Thyroid gland (tissue), 4 donors: ENCODE results near the gene CDC42BPG. TPM values are rescaled to one million over a fixed set of nuclear protein-coding genes. Genes with fewer than 3 reads are reported as not detected.

Source experiments
- DNase-seq, 2 donors: peaks; one replicate each; pipeline ENCODE4 v3.0.0-alpha.2; 2019
- H3K27ac ChIP-seq, 3 donors: fragments of 200-600 bp; sonication (generic); 1 replicate in 2 of 3; 2 replicates in 1 of 3; pipeline ENCODE4 v1.5.1; 2016 to 2019; ENCODE audit warnings: mild to moderate bottlenecking in 1 of 3, moderate library complexity in 1 of 3
- H3K27me3 ChIP-seq: fragments of 200-600 bp; sonication (generic); one replicate; pipeline ENCODE4 v1.5.1; 2019
- H3K36me3 ChIP-seq, 2 donors: fragments of 200-600 bp; sonication (generic); one replicate each; pipeline ENCODE4 v1.5.1; 2016 to 2019
- H3K4me1 ChIP-seq, 2 donors: fragments of 200-600 bp; sonication (generic); one replicate each; pipeline ENCODE4 v1.5.1; 2017 to 2019
- H3K4me3 ChIP-seq, 3 donors: fragments of 200-600 bp; sonication (generic); replicated peaks in 1 of 3; 1 replicate in 2 of 3; 2 replicates in 1 of 3; pipeline ENCODE4 v1.5.1; 2016; ENCODE audit warnings: mild to moderate bottlenecking in 1 of 3
- H3K9me3 ChIP-seq: fragments of 200-600 bp; sonication (generic); one replicate; pipeline ENCODE4 v1.5.1; 2017
- CTCF ChIP-seq, 6 experiments: fragments of 200-600 bp in 3 of 6; fragments of 450-650 bp in 3 of 6; sonication (generic) in 3 of 6; IDR thresholded peaks; one replicate each; pipeline ENCODE4 v1.5.1; 2016 to 2019; ENCODE audit warnings: antibody characterized with exemption in 6 of 6, mild to moderate bottlenecking in 2 of 6, inconsistent platforms in 1 of 6, moderate library complexity in 1 of 6
- POLR2A ChIP-seq, 2 donors: fragments of 450-650 bp; IDR thresholded peaks; one replicate each; pipeline ENCODE4 v1.6.1; 2017; ENCODE audit warnings: antibody characterized with exemption in 2 of 2, mild to moderate bottlenecking in 2 of 2, moderate library complexity in 1 of 2
- WGBS, 2 donors: methylation state at CpG; one replicate each; pipeline ENCODE4 v1.1.5; 2017; 5-methylcytosine and 5-hydroxymethylcytosine counted together
- intact Hi-C: fragments of 100-400 bp; cut with DNase I; formaldehyde crosslinking; loops from one replicate; pipeline ENCODE4 v1.15.1; 2023
- total RNA-seq, 4 donors: library from RNA; depleted of rRNA; stranded (reverse); fragments of >200 nt; gene quantifications; one replicate each; pipeline ENCODE4 v1.2.3, GENCODE V29; 2016

CDC42BPG gene
- total RNA-seq, 4 donors from 2014 or later, result 7.8 to 13.9 (median 10.2) TPM

GRCh38 chr11:64799623-64800302 lies 44.7 kb downstream of the CDC42BPG start:
- peaks cover 11 to 20% of the 10 kb centered on the region in 2 donors for H3K36me3 ChIP-seq
- H3K9me3 ChIP-seq, result no peaks in the 10 kb centered on the region
- peak; percentile 28 to 42 for DNase-seq
- peak overlapping the region in 1 of 3 donors; percentile 43 for H3K27ac ChIP-seq
- H3K27me3 ChIP-seq, result no peaks in the 10 kb centered on the region
- H3K4me1 ChIP-seq, result peaks cover 6 to 21% of the 10 kb centered on the region in 2 donors
- intact Hi-C loops, result no loop called here
- 55 to 65% methylated on average over 10 to 11 of the region's 14 CpGs for WGBS, 2 donors
- TF ChIP-seq CTCF (IDR thresholded peaks at IDR 0.05) (no peak), POLR2A (IDR thresholded peaks at IDR 0.05) (no peak)
- H3K4me3 ChIP-seq, result no peak overlapping the region

- no peak for TF ChIP-seq CTCF (IDR thresholded peaks at IDR 0.05)
- no peak for TF ChIP-seq POLR2A (IDR thresholded peaks at IDR 0.05)
- H3K27ac ChIP-seq, result peak overlapping the region in 1 of 3 donors; percentile 43
- H3K9me3 ChIP-seq, result no peaks in the 10 kb centered on the region
- peaks cover 6 to 18% of the 10 kb centered on the region in 2 donors for H3K4me1 ChIP-seq
- no peak for DNase-seq
- 57 to 73% methylated on average over 4 to 6 of the region's 7 CpGs for WGBS, 2 donors
- peaks cover 10 to 16% of the 10 kb centered on the region in 2 donors for H3K36me3 ChIP-seq
- intact Hi-C loops, result no loop called here
- H3K4me3 ChIP-seq, result no peak overlapping the region
- H3K27me3 ChIP-seq, result no peaks in the 10 kb centered on the region
Measured at GRCh38 chr11:64799256-64799622, 45.2 kb downstream of the CDC42BPG start.

GRCh38 chr11:64796757-64797541 lies 47.5 kb downstream of the CDC42BPG start:
- no peak for DNase-seq
- Histone ChIP-seq H3K27ac (no peak overlapping the region), H3K36me3 (peaks cover 10 to 16% of the 10 kb centered on the region in 2 donors), H3K4me3 (no peak overlapping the region), H3K9me3 (no peaks in the 10 kb centered on the region), H3K4me1 (peaks cover 0 to 3% of the 10 kb centered on the region in 2 donors), H3K27me3 (no peaks in the 10 kb centered on the region)
- 90 to 94% methylated on average over 8 to 17 of the region's 19 CpGs for WGBS, 2 donors
- TF ChIP-seq CTCF (IDR thresholded peaks at IDR 0.05) (no peak), POLR2A (IDR thresholded peaks at IDR 0.05) (no peak)
- intact Hi-C loops, result no loop called here

- H3K9me3 ChIP-seq, result no peaks in the 10 kb centered on the region
- H3K4me3 ChIP-seq, result no peak overlapping the region
- no peak for DNase-seq
- no peak overlapping the region for H3K27ac ChIP-seq
- peaks cover 10 to 16% of the 10 kb centered on the region in 2 donors for H3K36me3 ChIP-seq
- TF ChIP-seq CTCF (IDR thresholded peaks at IDR 0.05) (no peak), POLR2A (IDR thresholded peaks at IDR 0.05) (no peak)
- intact Hi-C loops, result no loop called here
- H3K27me3 ChIP-seq, result no peaks in the 10 kb centered on the region
- no peaks in the 10 kb centered on the region for H3K4me1 ChIP-seq
- 72 to 88% methylated on average over 10 to 16 of the region's 19 CpGs for WGBS, 2 donors
Measured at GRCh38 chr11:64796047-64796756, 48.3 kb downstream of the CDC42BPG start.
